ENCODE measurements around the gene NGLY1. TPM values are rescaled to one million over a fixed set of nuclear protein-coding genes. Genes with fewer than 3 reads are reported as not detected.

NGLY1 gene
- total RNA-seq, 1 experiment from 2014 or later = 14.6 TPM

DNA sequence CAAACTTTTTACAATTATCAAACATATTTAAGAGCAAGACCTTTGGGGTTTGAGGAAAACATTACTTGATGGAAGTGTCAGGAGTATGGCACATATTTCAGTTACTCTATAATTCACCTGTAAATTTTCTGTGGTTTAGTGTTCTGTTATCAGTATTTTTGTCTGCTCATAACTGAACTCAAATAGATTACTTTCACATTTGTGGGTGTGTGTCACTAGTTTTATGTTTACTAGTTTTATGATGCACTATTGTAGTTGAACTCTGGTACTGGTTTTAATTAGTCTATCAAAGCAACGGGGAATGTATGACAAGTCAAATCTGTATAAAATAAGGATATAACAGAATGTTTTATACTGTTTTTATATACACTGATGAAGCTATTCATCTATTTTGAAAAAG lies 33.9 kb upstream of the NGLY1 start:
- in situ Hi-C loops (cut with HindIII; ENCODE audit: low pct_unique_long_range_greater_than_20kb, low sequenced_read_pairs) (no loop called here), intact Hi-C loops (cut with micrococcal nuclease; ENCODE audit: unreplicated experiment) (no loop called here)
- DNase-seq (ENCODE audit: low read depth, low spot score) = no peak
- ChIA-PET CTCF (no interaction called here), POLR2A (no interaction called here)
- Histone ChIP-seq H3K4me3 (ENCODE audit: low read depth in 2 of 2, low read length in 2 of 2) (no peak overlapping the region), H3K4me1 (ENCODE audit: control insufficient read depth, insufficient read depth, low read length) (no peaks in the 10 kb centered on the region), H3K9me3 (ENCODE audit: control insufficient read depth, insufficient read depth, low read depth, low read length) (no peaks in the 10 kb centered on the region), H3K36me3 (ENCODE audit: control insufficient read depth, insufficient read depth, low read length) (no peaks in the 10 kb centered on the region), H3K27ac (ENCODE audit: low read length) (no peak overlapping the region), H3K27me3 (ENCODE audit: control insufficient read depth, insufficient read depth, low read length) (no peaks in the 10 kb centered on the region)
- no TSS peak for BruUV-seq (replicated peaks)
- no peak for ATAC-seq
- no peak for TF ChIP-seq CTCF (IDR thresholded peaks at IDR 0.05)
- no peak for TF ChIP-seq SIN3A (IDR thresholded peaks at IDR 0.05; ENCODE audit: borderline replicate concordance, insufficient read depth, low read depth, low read length)
- TF ChIP-seq, protein P1, sequence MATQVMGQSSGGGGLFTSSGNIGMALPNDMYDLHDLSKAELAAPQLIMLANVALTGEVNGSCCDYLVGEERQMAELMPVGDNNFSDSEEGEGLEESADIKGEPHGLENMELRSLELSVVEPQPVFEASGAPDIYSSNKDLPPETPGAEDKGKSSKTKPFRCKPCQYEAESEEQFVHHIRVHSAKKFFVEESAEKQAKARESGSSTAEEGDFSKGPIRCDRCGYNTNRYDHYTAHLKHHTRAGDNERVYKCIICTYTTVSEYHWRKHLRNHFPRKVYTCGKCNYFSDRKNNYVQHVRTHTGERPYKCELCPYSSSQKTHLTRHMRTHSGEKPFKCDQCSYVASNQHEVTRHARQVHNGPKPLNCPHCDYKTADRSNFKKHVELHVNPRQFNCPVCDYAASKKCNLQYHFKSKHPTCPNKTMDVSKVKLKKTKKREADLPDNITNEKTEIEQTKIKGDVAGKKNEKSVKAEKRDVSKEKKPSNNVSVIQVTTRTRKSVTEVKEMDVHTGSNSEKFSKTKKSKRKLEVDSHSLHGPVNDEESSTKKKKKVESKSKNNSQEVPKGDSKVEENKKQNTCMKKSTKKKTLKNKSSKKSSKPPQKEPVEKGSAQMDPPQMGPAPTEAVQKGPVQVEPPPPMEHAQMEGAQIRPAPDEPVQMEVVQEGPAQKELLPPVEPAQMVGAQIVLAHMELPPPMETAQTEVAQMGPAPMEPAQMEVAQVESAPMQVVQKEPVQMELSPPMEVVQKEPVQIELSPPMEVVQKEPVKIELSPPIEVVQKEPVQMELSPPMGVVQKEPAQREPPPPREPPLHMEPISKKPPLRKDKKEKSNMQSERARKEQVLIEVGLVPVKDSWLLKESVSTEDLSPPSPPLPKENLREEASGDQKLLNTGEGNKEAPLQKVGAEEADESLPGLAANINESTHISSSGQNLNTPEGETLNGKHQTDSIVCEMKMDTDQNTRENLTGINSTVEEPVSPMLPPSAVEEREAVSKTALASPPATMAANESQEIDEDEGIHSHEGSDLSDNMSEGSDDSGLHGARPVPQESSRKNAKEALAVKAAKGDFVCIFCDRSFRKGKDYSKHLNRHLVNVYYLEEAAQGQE (IDR thresholded peaks at IDR 0.05; ENCODE audit: insufficient read depth in 1 of 2, low read depth in 2 of 2, low read length in 1 of 2) = no peak
- no peak for TF ChIP-seq TCF7L2 (IDR thresholded peaks at IDR 0.05; ENCODE audit: low read depth, low read length)
- TF ChIP-seq POLR2AphosphoS5 (IDR thresholded peaks at IDR 0.05; ENCODE audit: low read depth, low read length) = no peak

DNA sequence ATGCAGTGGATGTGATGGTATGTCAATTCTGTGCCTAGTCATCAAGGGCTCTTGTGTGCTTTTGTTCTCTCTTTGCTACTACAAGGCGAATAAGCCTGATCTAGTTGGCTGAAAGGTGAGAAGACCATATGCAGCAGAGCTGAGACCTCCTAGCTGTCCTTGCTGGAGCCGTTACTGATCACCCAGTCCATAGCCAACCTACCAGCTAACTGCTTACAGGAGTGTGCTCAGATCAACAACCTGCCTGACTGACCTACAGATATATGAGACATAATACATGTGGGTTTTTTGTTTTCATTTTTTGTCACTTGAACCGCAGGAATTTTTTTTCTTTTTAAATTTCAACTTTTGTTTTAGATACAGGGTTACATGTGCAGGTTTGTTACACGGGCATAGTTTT lies 29.4 kb upstream of the NGLY1 start:
- no peaks in the 10 kb centered on the region; the same call in 1 of the 2 replicates for H3K27me3 ChIP-seq (ENCODE audit: control insufficient read depth, insufficient read depth, low read length)
- H3K27ac ChIP-seq (ENCODE audit: low read length) = no peak overlapping the region
- no peaks in the 10 kb centered on the region for H3K4me1 ChIP-seq (ENCODE audit: control insufficient read depth, insufficient read depth, low read length)
- H3K9me3 ChIP-seq (ENCODE audit: control insufficient read depth, insufficient read depth, low read depth, low read length) = no peaks in the 10 kb centered on the region
- intact Hi-C loops (cut with micrococcal nuclease; ENCODE audit: unreplicated experiment) = no loop called here
- DNase-seq (ENCODE audit: low read depth, low spot score) = no peak
- no peak overlapping the region for H3K4me3 ChIP-seq (ENCODE audit: low read depth in 2 of 2, low read length in 2 of 2)
- CTCF ChIA-PET = no interaction called here
- in situ Hi-C loops (cut with HindIII; ENCODE audit: low pct_unique_long_range_greater_than_20kb, low sequenced_read_pairs) = no loop called here
- no TSS peak for BruUV-seq (replicated peaks)
- ATAC-seq = no peak
- no peak for TF ChIP-seq POLR2AphosphoS5 (IDR thresholded peaks at IDR 0.05; ENCODE audit: low read depth, low read length)
- TF ChIP-seq CTCF (IDR thresholded peaks at IDR 0.05) = no peak
- no peak for TF ChIP-seq TCF7L2 (IDR thresholded peaks at IDR 0.05; ENCODE audit: low read depth, low read length)
- no peak for TF ChIP-seq SIN3A (IDR thresholded peaks at IDR 0.05; ENCODE audit: borderline replicate concordance, insufficient read depth, low read depth, low read length)
- TF ChIP-seq, protein P1 (IDR thresholded peaks at IDR 0.05; ENCODE audit: insufficient read depth in 1 of 2, low read depth in 2 of 2, low read length in 1 of 2) = no peak
- POLR2A ChIA-PET = no interaction called here
- H3K36me3 ChIP-seq (ENCODE audit: control insufficient read depth, insufficient read depth, low read length) = no peaks in the 10 kb centered on the region

All from Panc1 (cell line).